Loucy (cell line): ENCODE measurements around the gene PTTG1IP2.

ENCODE experiments used
- CTCF ChIP-seq: fragments of 200-600 bp; sonication (generic); conservative IDR thresholded peaks from 2 replicates; pipeline ENCODE4 v1.5.1; 2014; ENCODE audit warnings: mild to moderate bottlenecking, antibody characterized with exemption, low read length
- EZH2phosphoT487 ChIP-seq: fragments of 200-600 bp; IDR thresholded peaks from 2 replicates; pipeline ENCODE4 v1.6.1; 2018; ENCODE audit warnings: antibody characterized with exemption, mild to moderate bottlenecking, moderate library complexity, borderline replicate concordance

DNA sequence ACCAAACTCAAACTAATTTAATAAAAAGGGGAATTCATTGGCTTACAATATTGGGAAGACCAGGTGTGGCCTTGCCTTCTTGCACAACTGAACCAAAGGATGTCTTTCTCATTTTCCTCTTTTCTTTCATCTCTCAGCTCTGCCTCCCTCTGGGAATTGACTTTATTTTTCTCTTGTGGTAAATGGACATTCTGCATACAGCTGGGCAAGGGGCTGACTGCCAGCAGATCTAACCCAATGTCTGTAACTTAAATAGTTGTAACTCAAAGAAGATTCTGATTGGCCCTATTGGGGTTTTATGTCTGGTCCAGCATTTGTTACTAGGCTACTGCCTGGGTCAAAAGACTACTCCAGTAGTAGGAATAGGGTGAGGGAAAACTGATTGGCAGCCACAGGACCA, 15.3 kb downstream of the PTTG1IP2 start:
- TF ChIP-seq CTCF, result no peak
- no peak for TF ChIP-seq EZH2phosphoT487
